Esophagus squamous epithelium (tissue), 5 donors: ENCODE data around the gene COL4A1. TPM values are rescaled to one million over a fixed set of nuclear protein-coding genes. Genes with fewer than 3 reads are reported as not detected.

ENCODE experiments used
- DNase-seq: peaks from one replicate; lab custom pipeline; 2025; lab: John Stamatoyannopoulos, UW
- H3K27ac ChIP-seq, 4 donors: fragments of 200-600 bp; sonication (generic); one replicate each; pipeline ENCODE4 v1.5.1; 2016 to 2019; ENCODE audit warnings: mild to moderate bottlenecking in 1 of 4
- H3K27me3 ChIP-seq, 4 donors: fragments of 200-600 bp; sonication (generic); 1 replicate in 3 of 4; 2 replicates in 1 of 4; pipeline versions ENCODE4 v1.5.1 to v1.6.0; 2017 to 2021; ENCODE audit warnings: antibody characterized with exemption in 1 of 4
- H3K36me3 ChIP-seq, 3 donors: fragments of 200-600 bp; sonication (generic); one replicate each; pipeline ENCODE4 v1.5.1; 2016 to 2019
- H3K4me1 ChIP-seq, 3 donors: fragments of 200-600 bp; sonication (generic); one replicate each; pipeline ENCODE4 v1.5.1; 2017 to 2019
- H3K4me3 ChIP-seq, 4 donors: fragments of 200-600 bp; sonication (generic); 1 replicate in 3 of 4; 2 replicates in 1 of 4; pipeline ENCODE4 v1.5.1; 2016 to 2019; ENCODE audit warnings: mild to moderate bottlenecking in 2 of 4, moderate library complexity in 1 of 4
- H3K9me3 ChIP-seq, 3 donors: fragments of 200-600 bp; sonication (generic); one replicate each; pipeline ENCODE4 v1.5.1; 2016 to 2019
- CTCF ChIP-seq, 6 experiments: fragments of 450-650 bp in 4 of 6; fragments of 200-600 bp in 2 of 6; sonication (generic) in 2 of 6; IDR thresholded peaks; one replicate each; pipeline ENCODE4 v1.5.1; 2016 to 2019; ENCODE audit warnings: antibody characterized with exemption in 6 of 6, mild to moderate bottlenecking in 4 of 6, moderate library complexity in 4 of 6
- POLR2A ChIP-seq, 4 donors: fragments of 450-650 bp; IDR thresholded peaks; one replicate each; pipeline ENCODE4 v1.6.1; 2017; ENCODE audit warnings: antibody characterized with exemption in 4 of 4, mild to moderate bottlenecking in 4 of 4, moderate library complexity in 3 of 4
- WGBS, 2 donors: methylation state at CpG; one replicate each; pipeline ENCODE4 v1.1.5; 2018; 5-methylcytosine and 5-hydroxymethylcytosine counted together
- intact Hi-C: fragments of 100-400 bp; cut with DNase I; formaldehyde crosslinking; loops from one replicate; pipeline ENCODE4 v1.15.0; 2022
- total RNA-seq, 4 donors: library from RNA; depleted of rRNA; stranded (reverse); fragments of >200 nt; gene quantifications; one replicate each; pipeline ENCODE4 v1.1.0, GENCODE V29; 2016
- donor health status: DM: yes; HTN: yes; CAD: no.

The COL4A1 gene
- total RNA-seq, 4 donors from 2014 or later, result 8.9 to 97.1 (median 40.2) TPM

GRCh38 chr13:110179857-110180147 is 127.2 kb downstream of the COL4A1 start:
- DNase-seq, result no peak
- 70 to 82% methylated on average over 1 of the region's 1 CpG for WGBS, 2 donors
- Histone ChIP-seq H3K4me1 (no peaks in the 10 kb centered on the region), H3K36me3 (peaks cover 9 to 92% (median 15%) of the 10 kb centered on the region in 3 donors), H3K4me3 (no peak overlapping the region), H3K27me3 (no peaks in the 10 kb centered on the region), H3K27ac (no peak overlapping the region), H3K9me3 (no peaks in the 10 kb centered on the region)
- TF ChIP-seq CTCF (IDR thresholded peaks at IDR 0.05), result no peak
- no peak for TF ChIP-seq POLR2A (IDR thresholded peaks at IDR 0.05)
- intact Hi-C loops, result no loop called here

- no peak for TF ChIP-seq CTCF (IDR thresholded peaks at IDR 0.05)
- no peak for TF ChIP-seq POLR2A (IDR thresholded peaks at IDR 0.05)
- Histone ChIP-seq H3K4me3 (no peak overlapping the region), H3K4me1 (no peaks in the 10 kb centered on the region), H3K27me3 (no peaks in the 10 kb centered on the region), H3K27ac (no peak overlapping the region), H3K9me3 (peaks cover 0 to under 1% (median 0%) of the 10 kb centered on the region in 3 donors), H3K36me3 (peaks cover 15 to 97% (median 15%) of the 10 kb centered on the region in 3 donors)
- WGBS, 2 donors, result 84 to 90% methylated on average over 16 of the region's 16 CpGs
- DNase-seq, result no peak
- intact Hi-C loops, result no loop called here
Measured at GRCh38 chr13:110179116-110179856, 127.7 kb downstream of the COL4A1 start.

- intact Hi-C loops, result no loop called here
- Histone ChIP-seq H3K27ac (no peak overlapping the region), H3K4me1 (no peaks in the 10 kb centered on the region), H3K4me3 (no peak overlapping the region), H3K27me3 (no peaks in the 10 kb centered on the region), H3K36me3 (peaks cover 15 to 99% (median 15%) of the 10 kb centered on the region in 3 donors), H3K9me3 (peaks cover 0 to 10% (median 4%) of the 10 kb centered on the region in 3 donors)
- no peak for TF ChIP-seq CTCF (IDR thresholded peaks at IDR 0.05)
- no peak for TF ChIP-seq POLR2A (IDR thresholded peaks at IDR 0.05)
- 78 to 91% methylated on average over 7 to 8 of the region's 8 CpGs for WGBS, 2 donors
- no peak for DNase-seq
Measured at GRCh38 chr13:110177790-110178189, 129.2 kb downstream of the COL4A1 start.

GRCh38 chr13:110176431-110176830 is 130.5 kb downstream of the COL4A1 start:
- peaks cover 15 to 99% (median 15%) of the 10 kb centered on the region in 3 donors for H3K36me3 ChIP-seq

More at GRCh38 chr13:110176431-110176830, 130.5 kb downstream of the COL4A1 start:
- peaks cover 0 to 10% (median 4%) of the 10 kb centered on the region in 3 donors for H3K9me3 ChIP-seq
- DNase-seq, result no peak
- H3K4me1 ChIP-seq, result no peaks in the 10 kb centered on the region
- WGBS, 2 donors, result 93 to 99% methylated on average over 3 to 7 of the region's 7 CpGs
- no peak overlapping the region for H3K27ac ChIP-seq
- no peak for TF ChIP-seq POLR2A (IDR thresholded peaks at IDR 0.05)
- TF ChIP-seq CTCF (IDR thresholded peaks at IDR 0.05), result no peak
- no peaks in the 10 kb centered on the region for H3K27me3 ChIP-seq
- intact Hi-C loops, result no loop called here
- H3K4me3 ChIP-seq, result no peak overlapping the region
